ELR (cell line): ENCODE measurements around the gene METTL26.

ENCODE experiments used
- DNase-seq: peaks from one replicate; pipeline ENCODE4 v3.0.0-alpha.2; 2015; ENCODE audit warnings: low read depth

The METTL26 gene

GRCh38 chr16:658679-659571 is 22.8 kb upstream of the METTL26 start:
- no peak for DNase-seq

- no peak for DNase-seq
Observed at GRCh38 chr16:657487-657886, 21.4 kb upstream of the METTL26 start.

- DNase-seq: no peak
Observed at GRCh38 chr16:654034-654433, 17.9 kb upstream of the METTL26 start.

- no peak for DNase-seq
Observed at GRCh38 chr16:652454-653305, 16.6 kb upstream of the METTL26 start.

GRCh38 chr16:651844-652243 is 15.7 kb upstream of the METTL26 start:
- DNase-seq: no peak

- peak; percentile 45 for DNase-seq
Observed at GRCh38 chr16:649631-650030, 13.5 kb upstream of the METTL26 start.

- DNase-seq: peak; percentile 92
Observed at GRCh38 chr16:648781-649589, 12.9 kb upstream of the METTL26 start, which contains the start of gene WDR90. Gene WDR90, plus strand, starts transcription at chr16:649365. Its CDS starts 52 bp downstream, at chr16:649417.

GRCh38 chr16:648071-648780 is 12.1 kb upstream of the METTL26 start:
- peak; percentile 38 for DNase-seq

- no peak for DNase-seq
Observed at GRCh38 chr16:647173-647902, 11.2 kb upstream of the METTL26 start.

- DNase-seq: no peak
Observed at GRCh38 chr16:646679-647172, 10.6 kb upstream of the METTL26 start.

GRCh38 chr16:645852-646678 is 10.0 kb upstream of the METTL26 start:
- no peak for DNase-seq

GRCh38 chr16:644556-644955 is 8.5 kb upstream of the METTL26 start:
- no peak for DNase-seq

- DNase-seq: no peak
Observed at GRCh38 chr16:643050-643368, 6.9 kb upstream of the METTL26 start.

- peak; percentile 42 for DNase-seq
Observed at GRCh38 chr16:642189-643049, 6.3 kb upstream of the METTL26 start.

- peak; percentile 82 for DNase-seq
Observed at GRCh38 chr16:641326-642188, 5.5 kb upstream of the METTL26 start, which contains the start of gene MCRIP2. Gene MCRIP2, plus strand, starts transcription at chr16:641828. Its CDS starts 164 bp downstream, at chr16:641992.

GRCh38 chr16:640614-641013 is 4.5 kb upstream of the METTL26 start:
- no peak for DNase-seq

GRCh38 chr16:638836-639235 is 2.7 kb upstream of the METTL26 start:
- no peak for DNase-seq
